Islet of Langerhans (tissue), 1 donor: ENCODE results near the gene MORN1.

ENCODE experiments used
- FAIRE-seq: peaks from one replicate; lab custom pipeline; 2011; peaks lifted over from hg19 to GRCh38; lab: Jason Lieb, UNC

The MORN1 gene

GRCh38 chr1:2317230-2318065, 73.9 kb downstream of the MORN1 start:
- no peak for FAIRE-seq

- FAIRE-seq = no peak
Measured at GRCh38 chr1:2316451-2316961, 74.8 kb downstream of the MORN1 start.

GRCh38 chr1:2315674-2316450, 75.5 kb downstream of the MORN1 start:
- FAIRE-seq = no peak

GRCh38 chr1:2314803-2315673, 76.3 kb downstream of the MORN1 start:
- no peak for FAIRE-seq

- no peak for FAIRE-seq
Measured at GRCh38 chr1:2314273-2314802, 77.0 kb downstream of the MORN1 start.

- no peak for FAIRE-seq
Measured at GRCh38 chr1:2313651-2314261, 77.6 kb downstream of the MORN1 start.

GRCh38 chr1:2312515-2313301, 78.6 kb downstream of the MORN1 start:
- FAIRE-seq = no peak

GRCh38 chr1:2312160-2312514, 79.2 kb downstream of the MORN1 start:
- no peak for FAIRE-seq

- FAIRE-seq = no peak
Measured at GRCh38 chr1:2311184-2312032, 79.9 kb downstream of the MORN1 start.

- FAIRE-seq = no peak
Measured at GRCh38 chr1:2310332-2311183, 80.8 kb downstream of the MORN1 start.

GRCh38 chr1:2308844-2309243, 82.5 kb downstream of the MORN1 start:
- no peak for FAIRE-seq

- FAIRE-seq = no peak
Measured at GRCh38 chr1:2307972-2308371, 83.4 kb downstream of the MORN1 start.

- no peak for FAIRE-seq
Measured at GRCh38 chr1:2307064-2307605, 84.2 kb downstream of the MORN1 start.

- no peak for FAIRE-seq
Measured at GRCh38 chr1:2306151-2306978, 85.0 kb downstream of the MORN1 start.

GRCh38 chr1:2304921-2305681, 86.3 kb downstream of the MORN1 start:
- FAIRE-seq = no peak

GRCh38 chr1:2304282-2304681, 87.1 kb downstream of the MORN1 start:
- FAIRE-seq = no peak

GRCh38 chr1:2303781-2304180, 87.6 kb downstream of the MORN1 start:
- no peak for FAIRE-seq
